GM12891 (cell line): Measurements from ENCODE around the gene MRPS25. TPM values are rescaled to one million over a fixed set of nuclear protein-coding genes. Genes with fewer than 3 reads are reported as not detected.
A peak's percentile ranks its signal among the peaks of the same experiment; 100 is the strongest.

Experiments
- DNase-seq: peaks from one replicate; pipeline ENCODE4 v3.0.0; 2011; ENCODE audit warnings: low spot score; ENCODE audit not compliant: insufficient read length
- FAIRE-seq: peaks from 2 replicates; lab custom pipeline; 2011; peaks lifted over from hg19 to GRCh38; lab: Jason Lieb, UNC
- PAX5 ChIP-seq: IDR thresholded peaks from 2 replicates; pipeline ENCODE4 v1.6.1; 2011; ENCODE audit warnings: low read length, moderate library complexity, mild to moderate bottlenecking; ENCODE audit not compliant: insufficient read depth, severe bottlenecking
- POLR2A ChIP-seq: IDR thresholded peaks from 2 replicates; pipeline ENCODE4 v1.6.1; 2011; ENCODE audit warnings: low read depth, low read length, control low read depth
- POLR2AphosphoS5 ChIP-seq: IDR thresholded peaks from 2 replicates; pipeline ENCODE4 v1.6.1; 2011; ENCODE audit warnings: low read depth, low read length, control low read depth
- POU2F2 ChIP-seq: IDR thresholded peaks from 2 replicates; pipeline ENCODE4 v1.6.1; 2011; ENCODE audit warnings: low read depth, mild to moderate bottlenecking, control low read depth, low read length, moderate library complexity
- SPI1 ChIP-seq: IDR thresholded peaks from 2 replicates; pipeline ENCODE4 v1.6.1; 2011; ENCODE audit warnings: low read depth, low read length, control low read depth
- TAF1 ChIP-seq: IDR thresholded peaks from 2 replicates; pipeline ENCODE4 v1.6.1; 2011; ENCODE audit warnings: low read depth, low read length, control low read depth
- polyA plus RNA-seq: library from polyadenylated mRNA; unstranded; fragments of >200 nt; gene quantifications from one replicate; pipeline ENCODE4 v1.2.1, GENCODE V29; 2012; ENCODE audit warnings: low read depth, missing spikeins, inconsistent platforms; ENCODE audit not compliant: missing spikeins

Gene MRPS25
- polyA plus RNA-seq, result 55.5 TPM

GRCh38 chr3:15064835-15065549 is at the start of gene MRPS25:
Gene MRPS25 (minus strand): TSS chr3:15065315. CDS start chr3:15065194, 121 bp downstream.
- TF ChIP-seq TAF1 (peak; percentile 79), POLR2A (peak; percentile 95), POU2F2 (peak; percentile 84; the same call in 1 of the 2 replicates), PAX5 (no peak), POLR2AphosphoS5 (peak; percentile 96), SPI1 (peak; percentile 43)
- FAIRE-seq, result peak; percentile 95
- peak; percentile 95 for DNase-seq

GRCh38 chr3:15113884-15114283 is 48.8 kb upstream of the MRPS25 start:
- FAIRE-seq, result no peak

GRCh38 chr3:15113471-15113870 is 48.4 kb upstream of the MRPS25 start:
- no peak for DNase-seq
- no peak for FAIRE-seq
- TF ChIP-seq POU2F2 (no peak), SPI1 (no peak), TAF1 (no peak), PAX5 (no peak), POLR2A (no peak), POLR2AphosphoS5 (no peak)

More at GRCh38 chr3:15113884-15114283, 48.8 kb upstream of the MRPS25 start:
- TF ChIP-seq SPI1, result no peak
- TF ChIP-seq POU2F2, result no peak
- no peak for TF ChIP-seq POLR2A
- no peak for TF ChIP-seq POLR2AphosphoS5
- TF ChIP-seq PAX5, result no peak
- TF ChIP-seq TAF1, result no peak
- no peak for DNase-seq

- FAIRE-seq (no peak), DNase-seq (no peak)
- no peak for TF ChIP-seq SPI1
- TF ChIP-seq POLR2A, result no peak
- no peak for TF ChIP-seq POLR2AphosphoS5
- no peak for TF ChIP-seq TAF1
- no peak for TF ChIP-seq PAX5
- TF ChIP-seq POU2F2, result no peak
These were observed 46.9 kb upstream of the MRPS25 start for GRCh38 chr3:15112011-15112410.

GRCh38 chr3:15110206-15110605 is 45.1 kb upstream of the MRPS25 start:
- FAIRE-seq (no peak), DNase-seq (no peak)
- no peak for TF ChIP-seq TAF1
- TF ChIP-seq POU2F2, result no peak
- TF ChIP-seq PAX5, result no peak
- TF ChIP-seq SPI1, result no peak
- no peak for TF ChIP-seq POLR2AphosphoS5
- no peak for TF ChIP-seq POLR2A

- DNase-seq, result no peak
- FAIRE-seq, result no peak
- TF ChIP-seq PAX5, result no peak
- no peak for TF ChIP-seq POLR2AphosphoS5
- no peak for TF ChIP-seq SPI1
- TF ChIP-seq POLR2A, result no peak
- TF ChIP-seq TAF1, result no peak
- no peak for TF ChIP-seq POU2F2
These were observed 43.8 kb upstream of the MRPS25 start for GRCh38 chr3:15108869-15109268.

- DNase-seq, result peak; percentile 81
- no peak for TF ChIP-seq POLR2A
- 0 out of 2 replicates have a peak, but pooled peaks have one; percentile 7 for TF ChIP-seq POU2F2
- FAIRE-seq, result peak; percentile 63
These were observed 43.0 kb upstream of the MRPS25 start for GRCh38 chr3:15108082-15108545.

- FAIRE-seq, result no peak
- TF ChIP-seq TAF1, result no peak
- no peak for TF ChIP-seq SPI1
- no peak for TF ChIP-seq POU2F2
- TF ChIP-seq POLR2AphosphoS5, result no peak
- no peak for DNase-seq
These were observed 42.2 kb upstream of the MRPS25 start for GRCh38 chr3:15107075-15107947.

GRCh38 chr3:15102836-15103235 is 37.7 kb upstream of the MRPS25 start:
- TF ChIP-seq POLR2AphosphoS5, result no peak
- FAIRE-seq (no peak), DNase-seq (no peak)
